HCT116 (cell line): ENCODE results near the gene HMCN2. TPM values are rescaled to one million over a fixed set of nuclear protein-coding genes. Genes with fewer than 3 reads are reported as not detected.

Source experiments
- ATAC-seq: fragments of 200-7000 bp; cut with Tn5 transposase; 2 replicates; pipeline ENCODE4 v1.9.1; 2020; ENCODE audit warnings: mild to moderate bottlenecking, moderate library complexity
- BruUV-seq: library from RNA; stranded (reverse); fragments of 400-500 nt; replicated peaks from 2 replicates; lab custom pipeline; 2021; lab: Mats Ljungman, UMichigan
- CTCF ChIA-PET: fragments of 300-600 bp; sonication (Branson Sonifier 250); formaldehyde crosslinking; loops from one replicate; lab custom pipeline; 2021; ENCODE audit warnings: antibody characterized with exemption; lab: Charles Lee
- POLR2A ChIA-PET: fragments of 300-600, 350-600 bp; sonication (Branson Sonifier 250); formaldehyde crosslinking; loops from one replicate; lab custom pipeline; 2021; ENCODE audit warnings: antibody characterized with exemption; lab: Charles Lee
- RAD21 ChIA-PET, 2 experiments: fragments of 300-600 bp; sonication (Branson Sonifier 250); formaldehyde crosslinking; loops; one replicate each; lab custom pipeline; 2023; ENCODE audit warnings: low total read pairs in 2 of 2; ENCODE audit not compliant: uncharacterized antibody in 2 of 2, unreplicated experiment in 2 of 2, low non-redundant PET in 1 of 2; lab: Charles Lee
- DNase-seq: peaks from one replicate; pipeline ENCODE4 v3.0.0-alpha.2; 2010; ENCODE audit warnings: low read depth, low spot score
- H2AFZ ChIP-seq: fragments of 200-600 bp; shearing (Covaris generic), sonication (generic); 2 replicates; pipeline ENCODE4 v1.6.1; 2017; ENCODE audit warnings: low read depth, mixed run types, mixed read lengths, antibody characterized with exemption, low read length; ENCODE audit not compliant: poor library complexity, severe bottlenecking
- H3K27ac ChIP-seq: 2 replicates; pipeline ENCODE4 v1.5.1; 2012; ENCODE audit warnings: low read depth, low read length
- H3K27me3 ChIP-seq: fragments of 200-600 bp; sonication (generic); 2 replicates; pipeline ENCODE4 v1.6.1; 2016; ENCODE audit warnings: mixed run types, low read length, mixed read lengths; ENCODE audit not compliant: insufficient read depth
- H3K36me3 ChIP-seq, 2 experiments: fragments of 200-500 bp in 1 of 2; fragments of 200-600 bp in 1 of 2; sonication (Bioruptor generic) in 1 of 2; sonication (generic) in 1 of 2; 2 replicates each; pipeline versions ENCODE4 v1.5.1 to v1.6.1; 2014 to 2016; ENCODE audit warnings: low read length in 2 of 2, inconsistent platforms in 1 of 2, mixed read lengths in 1 of 2, mixed run types in 1 of 2; ENCODE audit not compliant: insufficient read depth in 2 of 2, control insufficient read depth in 1 of 2
- H3K4me1 ChIP-seq, 2 experiments: fragments of 200-600 bp in 1 of 2; sonication (generic) in 1 of 2; 2 replicates each; pipeline versions ENCODE4 v1.5.1 to v1.6.1; 2012 to 2017; ENCODE audit warnings: low read length in 2 of 2, inconsistent platforms in 1 of 2, mild to moderate bottlenecking in 1 of 2, mixed read lengths in 1 of 2, mixed run types in 1 of 2, moderate library complexity in 1 of 2; ENCODE audit not compliant: insufficient read depth in 2 of 2, control insufficient read depth in 1 of 2
- H3K4me2 ChIP-seq: fragments of 200-600 bp; sonication (generic); 2 replicates; pipeline ENCODE4 v1.6.1; 2017; ENCODE audit warnings: mixed run types, low read length, mixed read lengths
- H3K4me3 ChIP-seq, 2 experiments: fragments of 200-600 bp in 1 of 2; sonication (generic) in 1 of 2; replicated peaks in 1 of 2; 2 replicates each; pipeline ENCODE4 v1.5.1; 2011 to 2016; ENCODE audit warnings: low read length in 2 of 2, control low read depth in 1 of 2, low read depth in 1 of 2, mild to moderate bottlenecking in 1 of 2, mixed read lengths in 1 of 2, mixed run types in 1 of 2
- H3K79me2 ChIP-seq: fragments of 200-600 bp; sonication (generic); 2 replicates; pipeline ENCODE4 v1.6.1; 2017; ENCODE audit warnings: mild to moderate bottlenecking, mixed run types, low read length, moderate library complexity, mixed read lengths; ENCODE audit not compliant: insufficient read depth
- H3K9ac ChIP-seq: fragments of 200-600 bp; sonication (generic); 2 replicates; pipeline ENCODE4 v1.6.1; 2016; ENCODE audit warnings: low read length, mixed read lengths
- H3K9me2 ChIP-seq: fragments of 200-600 bp; sonication (generic), shearing (Covaris generic); 2 replicates; pipeline ENCODE4 v1.6.1; 2017; ENCODE audit warnings: mixed run types, mild to moderate bottlenecking, moderate library complexity; ENCODE audit not compliant: insufficient read depth
- H3K9me3 ChIP-seq, 2 experiments: fragments of 200-500 bp in 1 of 2; fragments of 200-600 bp in 1 of 2; sonication (Bioruptor generic) in 1 of 2; sonication (generic) in 1 of 2; 2 replicates each; pipeline ENCODE4 v1.6.1; 2014 to 2017; ENCODE audit warnings: low read length in 2 of 2, mixed read lengths in 2 of 2, inconsistent platforms in 1 of 2, low read depth in 1 of 2, mild to moderate bottlenecking in 1 of 2, mixed run types in 1 of 2, moderate library complexity in 1 of 2; ENCODE audit not compliant: control insufficient read depth in 1 of 2, insufficient read depth in 1 of 2
- H4K20me1 ChIP-seq: fragments of 200-600 bp; sonication (generic), shearing (Covaris generic); 2 replicates; pipeline ENCODE4 v1.6.1; 2017; ENCODE audit warnings: mixed run types, mild to moderate bottlenecking, moderate library complexity; ENCODE audit not compliant: insufficient read depth
- CEBPB ChIP-seq: IDR thresholded peaks from 2 replicates; pipeline ENCODE4 v1.6.1; 2012; ENCODE audit warnings: low read depth
- EGR1 ChIP-seq: IDR thresholded peaks from 2 replicates; pipeline ENCODE4 v1.6.1; 2012; ENCODE audit warnings: low read depth
- ELF1 ChIP-seq: IDR thresholded peaks from 2 replicates; pipeline ENCODE4 v1.6.1; 2012; ENCODE audit warnings: low read depth, borderline replicate concordance
- EZH2phosphoT487 ChIP-seq: fragments of 200-600 bp; IDR thresholded peaks from 2 replicates; pipeline ENCODE4 v1.6.1; 2018; ENCODE audit warnings: antibody characterized with exemption, borderline replicate concordance
- FOSL1 ChIP-seq: IDR thresholded peaks from 2 replicates; pipeline ENCODE4 v1.6.1; 2012; ENCODE audit warnings: low read depth
- JUND ChIP-seq: IDR thresholded peaks from 2 replicates; pipeline ENCODE4 v1.6.1; 2012
- POLR2A ChIP-seq: IDR thresholded peaks from 2 replicates; pipeline ENCODE4 v1.7.0; 2011; ENCODE audit warnings: borderline replicate concordance; ENCODE audit not compliant: insufficient read depth, insufficient read length; ENCODE audit errors: extremely low read depth
- RAD21 ChIP-seq: IDR thresholded peaks from 2 replicates; pipeline ENCODE4 v1.6.1; 2012; ENCODE audit warnings: low read depth, mild to moderate bottlenecking
- SIN3A ChIP-seq: IDR thresholded peaks from 2 replicates; pipeline ENCODE4 v1.6.1; 2012; ENCODE audit warnings: low read depth
- SP1 ChIP-seq: IDR thresholded peaks from 2 replicates; pipeline ENCODE4 v1.6.1; 2012; ENCODE audit warnings: low read depth
- SRF ChIP-seq: IDR thresholded peaks from 2 replicates; pipeline ENCODE4 v1.6.1; 2012; ENCODE audit warnings: low read depth
- TCF7L2 ChIP-seq: IDR thresholded peaks from 2 replicates; pipeline ENCODE4 v1.7.0; 2011; ENCODE audit warnings: borderline replicate concordance, inconsistent platforms; ENCODE audit not compliant: insufficient read depth, insufficient read length; ENCODE audit errors: extremely low read depth
- YY1 ChIP-seq: IDR thresholded peaks from 2 replicates; pipeline ENCODE4 v1.6.1; 2011; ENCODE audit warnings: low read length, low read depth, moderate library complexity, mild to moderate bottlenecking; ENCODE audit not compliant: insufficient replicate concordance; ENCODE audit errors: extremely low read depth
- ZFX ChIP-seq: fragments of 450-650 bp; IDR thresholded peaks from 2 replicates; pipeline ENCODE4 v1.6.1; 2017
- ZNF274 ChIP-seq: fragments of 200-500 bp; sonication (Bioruptor generic); IDR thresholded peaks from 2 replicates; pipeline ENCODE4 v1.6.1; 2014; ENCODE audit warnings: mild to moderate bottlenecking, low read depth, low read length, inconsistent platforms
- intact Hi-C: fragments of 100-400 bp; cut with micrococcal nuclease; formaldehyde crosslinking; loops from 2 replicates; pipeline ENCODE4 v1.10.0; 2022
- total RNA-seq: library from RNA; stranded (reverse); gene quantifications from one replicate; pipeline ENCODE4 v1.2.1, GENCODE V29; 2021; ENCODE audit not compliant: unreplicated experiment
- TF ChIP-seq, protein P1 (sequence below): IDR thresholded peaks from 2 replicates; pipeline ENCODE4 v1.6.1; 2012
- TF ChIP-seq, protein P2 (sequence below): IDR thresholded peaks from 2 replicates; pipeline ENCODE4 v1.6.1; 2012; ENCODE audit warnings: low read depth
- TF ChIP-seq, protein P3 (sequence below), 3 experiments: fragments of 200-600 bp in 1 of 3; sonication (generic) in 1 of 3; IDR thresholded peaks in 2 of 3; conservative IDR thresholded peaks in 1 of 3; 2 replicates each; pipeline ENCODE4 v1.5.1; 2012 to 2017; ENCODE audit warnings: low read depth in 2 of 3, low read length in 2 of 3, antibody characterized with exemption in 1 of 3, borderline replicate concordance in 1 of 3, control low read depth in 1 of 3, mild to moderate bottlenecking in 1 of 3, mixed read lengths in 1 of 3, mixed run types in 1 of 3, moderate library complexity in 1 of 3; ENCODE audit not compliant: insufficient read depth in 1 of 3
- TF ChIP-seq, protein P4 (sequence below): IDR thresholded peaks from 2 replicates; pipeline ENCODE4 v1.6.1; 2011; ENCODE audit warnings: mild to moderate bottlenecking, low read length, moderate library complexity; ENCODE audit not compliant: insufficient replicate concordance; ENCODE audit errors: extremely low read depth

Gene HMCN2
- total RNA-seq, 1 experiment from 2014 or later: 0.22 TPM

DNA sequence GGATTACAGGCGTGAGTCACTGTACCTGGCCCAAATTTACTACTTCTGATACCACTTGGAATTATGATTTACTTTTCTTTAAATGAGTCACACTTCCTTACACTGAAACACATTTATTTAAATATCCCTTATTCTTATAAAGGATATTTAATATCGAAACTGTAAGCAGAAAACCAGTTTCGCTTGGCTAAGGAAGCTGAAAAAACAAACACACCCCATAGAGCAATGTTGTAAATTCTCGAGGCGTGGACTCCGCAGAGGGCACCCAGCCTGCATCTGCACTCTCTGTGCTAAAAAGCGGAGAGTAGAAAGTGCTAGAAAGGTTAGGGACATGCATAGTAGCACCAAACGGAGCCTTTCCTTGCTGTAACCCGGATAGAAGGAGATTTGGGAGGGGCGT, 86.5 kb downstream of the HMCN2 start:
- BruUV-seq: no TSS peak
- Histone ChIP-seq H3K4me3 (no peak overlapping the region), H3K4me2 (no peak overlapping the region), H3K79me2 (no peaks in the 10 kb centered on the region), H3K27ac (no peak overlapping the region), H3K36me3 (no peaks in the 10 kb centered on the region), H2AFZ (no peak overlapping the region), H3K9me3 (no peaks in the 10 kb centered on the region), H3K9me2 (no peaks in the 10 kb centered on the region), H4K20me1 (no peaks in the 10 kb centered on the region), H3K9ac (no peak overlapping the region), H3K27me3 (no peaks in the 10 kb centered on the region), H3K4me1 (no peaks in the 10 kb centered on the region)
- ATAC-seq (no peak), DNase-seq (no peak)
- ChIA-PET POLR2A (no interaction called here), RAD21 (no interaction called here), CTCF (no interaction called here)
- intact Hi-C loops: no loop called here
- no peak for TF ChIP-seq FOSL1
- TF ChIP-seq CEBPB: no peak
- TF ChIP-seq SP1: no peak
- TF ChIP-seq EGR1: no peak
- no peak for TF ChIP-seq SIN3A
- TF ChIP-seq, protein P1, sequence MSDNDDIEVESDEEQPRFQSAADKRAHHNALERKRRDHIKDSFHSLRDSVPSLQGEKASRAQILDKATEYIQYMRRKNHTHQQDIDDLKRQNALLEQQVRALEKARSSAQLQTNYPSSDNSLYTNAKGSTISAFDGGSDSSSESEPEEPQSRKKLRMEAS: no peak
- no peak for TF ChIP-seq SRF
- TF ChIP-seq YY1: no peak
- no peak for TF ChIP-seq ZNF274
- no peak for TF ChIP-seq ZFX
- no peak for TF ChIP-seq TCF7L2
- TF ChIP-seq EZH2phosphoT487: no peak
- TF ChIP-seq POLR2A: no peak
- TF ChIP-seq, protein P2, sequence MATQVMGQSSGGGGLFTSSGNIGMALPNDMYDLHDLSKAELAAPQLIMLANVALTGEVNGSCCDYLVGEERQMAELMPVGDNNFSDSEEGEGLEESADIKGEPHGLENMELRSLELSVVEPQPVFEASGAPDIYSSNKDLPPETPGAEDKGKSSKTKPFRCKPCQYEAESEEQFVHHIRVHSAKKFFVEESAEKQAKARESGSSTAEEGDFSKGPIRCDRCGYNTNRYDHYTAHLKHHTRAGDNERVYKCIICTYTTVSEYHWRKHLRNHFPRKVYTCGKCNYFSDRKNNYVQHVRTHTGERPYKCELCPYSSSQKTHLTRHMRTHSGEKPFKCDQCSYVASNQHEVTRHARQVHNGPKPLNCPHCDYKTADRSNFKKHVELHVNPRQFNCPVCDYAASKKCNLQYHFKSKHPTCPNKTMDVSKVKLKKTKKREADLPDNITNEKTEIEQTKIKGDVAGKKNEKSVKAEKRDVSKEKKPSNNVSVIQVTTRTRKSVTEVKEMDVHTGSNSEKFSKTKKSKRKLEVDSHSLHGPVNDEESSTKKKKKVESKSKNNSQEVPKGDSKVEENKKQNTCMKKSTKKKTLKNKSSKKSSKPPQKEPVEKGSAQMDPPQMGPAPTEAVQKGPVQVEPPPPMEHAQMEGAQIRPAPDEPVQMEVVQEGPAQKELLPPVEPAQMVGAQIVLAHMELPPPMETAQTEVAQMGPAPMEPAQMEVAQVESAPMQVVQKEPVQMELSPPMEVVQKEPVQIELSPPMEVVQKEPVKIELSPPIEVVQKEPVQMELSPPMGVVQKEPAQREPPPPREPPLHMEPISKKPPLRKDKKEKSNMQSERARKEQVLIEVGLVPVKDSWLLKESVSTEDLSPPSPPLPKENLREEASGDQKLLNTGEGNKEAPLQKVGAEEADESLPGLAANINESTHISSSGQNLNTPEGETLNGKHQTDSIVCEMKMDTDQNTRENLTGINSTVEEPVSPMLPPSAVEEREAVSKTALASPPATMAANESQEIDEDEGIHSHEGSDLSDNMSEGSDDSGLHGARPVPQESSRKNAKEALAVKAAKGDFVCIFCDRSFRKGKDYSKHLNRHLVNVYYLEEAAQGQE: no peak
- TF ChIP-seq, protein P3, sequence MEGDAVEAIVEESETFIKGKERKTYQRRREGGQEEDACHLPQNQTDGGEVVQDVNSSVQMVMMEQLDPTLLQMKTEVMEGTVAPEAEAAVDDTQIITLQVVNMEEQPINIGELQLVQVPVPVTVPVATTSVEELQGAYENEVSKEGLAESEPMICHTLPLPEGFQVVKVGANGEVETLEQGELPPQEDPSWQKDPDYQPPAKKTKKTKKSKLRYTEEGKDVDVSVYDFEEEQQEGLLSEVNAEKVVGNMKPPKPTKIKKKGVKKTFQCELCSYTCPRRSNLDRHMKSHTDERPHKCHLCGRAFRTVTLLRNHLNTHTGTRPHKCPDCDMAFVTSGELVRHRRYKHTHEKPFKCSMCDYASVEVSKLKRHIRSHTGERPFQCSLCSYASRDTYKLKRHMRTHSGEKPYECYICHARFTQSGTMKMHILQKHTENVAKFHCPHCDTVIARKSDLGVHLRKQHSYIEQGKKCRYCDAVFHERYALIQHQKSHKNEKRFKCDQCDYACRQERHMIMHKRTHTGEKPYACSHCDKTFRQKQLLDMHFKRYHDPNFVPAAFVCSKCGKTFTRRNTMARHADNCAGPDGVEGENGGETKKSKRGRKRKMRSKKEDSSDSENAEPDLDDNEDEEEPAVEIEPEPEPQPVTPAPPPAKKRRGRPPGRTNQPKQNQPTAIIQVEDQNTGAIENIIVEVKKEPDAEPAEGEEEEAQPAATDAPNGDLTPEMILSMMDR (IDR thresholded peaks at IDR 0.05 in 2 of 3, conservative IDR thresholded peaks at IDR 0.05 in 1 of 3; ENCODE audit: borderline replicate concordance in 1 of 3, insufficient read depth in 1 of 3, low read depth in 2 of 3, low read length in 2 of 3): no peak
- TF ChIP-seq, protein P4, sequence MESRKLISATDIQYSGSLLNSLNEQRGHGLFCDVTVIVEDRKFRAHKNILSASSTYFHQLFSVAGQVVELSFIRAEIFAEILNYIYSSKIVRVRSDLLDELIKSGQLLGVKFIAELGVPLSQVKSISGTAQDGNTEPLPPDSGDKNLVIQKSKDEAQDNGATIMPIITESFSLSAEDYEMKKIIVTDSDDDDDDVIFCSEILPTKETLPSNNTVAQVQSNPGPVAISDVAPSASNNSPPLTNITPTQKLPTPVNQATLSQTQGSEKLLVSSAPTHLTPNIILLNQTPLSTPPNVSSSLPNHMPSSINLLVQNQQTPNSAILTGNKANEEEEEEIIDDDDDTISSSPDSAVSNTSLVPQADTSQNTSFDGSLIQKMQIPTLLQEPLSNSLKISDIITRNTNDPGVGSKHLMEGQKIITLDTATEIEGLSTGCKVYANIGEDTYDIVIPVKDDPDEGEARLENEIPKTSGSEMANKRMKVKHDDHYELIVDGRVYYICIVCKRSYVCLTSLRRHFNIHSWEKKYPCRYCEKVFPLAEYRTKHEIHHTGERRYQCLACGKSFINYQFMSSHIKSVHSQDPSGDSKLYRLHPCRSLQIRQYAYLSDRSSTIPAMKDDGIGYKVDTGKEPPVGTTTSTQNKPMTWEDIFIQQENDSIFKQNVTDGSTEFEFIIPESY: no peak
- TF ChIP-seq ELF1: no peak
- no peak for TF ChIP-seq RAD21
- no peak for TF ChIP-seq JUND
